Amniotic stem cell (primary cell): ENCODE measurements around the gene LCE1C.

Experiments
- DNase-seq: peaks from one replicate; lab custom pipeline; 2025; lab: John Stamatoyannopoulos, UW

The LCE1C gene

GRCh38 chr1:152759453-152760173 is 46.8 kb downstream of the LCE1C start:
- DNase-seq: no peak

- no peak for DNase-seq
Measured at GRCh38 chr1:152758636-152759035, 47.8 kb downstream of the LCE1C start.

GRCh38 chr1:152757747-152758146 is 48.7 kb downstream of the LCE1C start, which contains the start of gene KPRP:
TSS of gene KPRP (plus strand) at chr1:152758025. CDS start at chr1:152759589, 1,564 bp downstream.
- DNase-seq: no peak

DNA sequence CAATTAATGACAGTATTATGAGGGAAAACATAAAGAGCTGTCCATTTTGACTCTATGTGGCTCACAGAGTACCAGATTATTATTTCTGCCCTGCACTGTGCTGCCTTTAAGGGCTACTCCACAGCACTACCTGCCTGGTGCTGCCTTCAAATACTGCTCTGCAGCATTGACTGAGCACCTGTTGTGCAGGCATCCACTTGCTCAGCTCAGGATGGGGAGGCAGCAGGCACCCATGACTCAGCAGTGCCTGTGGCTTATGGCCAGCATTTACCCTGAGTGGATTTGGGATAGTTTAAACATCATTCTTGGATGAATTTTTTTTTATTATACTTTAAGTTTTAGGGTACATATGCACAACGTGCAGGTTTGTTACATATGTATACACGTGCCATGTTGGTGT is 49.6 kb downstream of the LCE1C start:
- no peak for DNase-seq
